HS-5 (cell line): Measurements from ENCODE around the gene MRPL21.
"Not testable (repeated sequence)": the region's sequence is repeated elsewhere in the genome, so short reads cannot be mapped to it uniquely, and the experiment has no call there.

Source experiments
- DNase-seq: peaks from one replicate; pipeline ENCODE4 v3.0.0-alpha.2; 2012; ENCODE audit warnings: low read depth

MRPL21 gene

GRCh38 chr11:68910965-68911364 lies 7.3 kb upstream of the MRPL21 start:
- DNase-seq, result no peak

GRCh38 chr11:68908273-68908672 lies 4.6 kb upstream of the MRPL21 start:
- no peak for DNase-seq

GRCh38 chr11:68905421-68906360 lies 2.1 kb upstream of the MRPL21 start:
- no peak for DNase-seq

GRCh38 chr11:68904248-68904847 lies 716 bp upstream of the MRPL21 start:
- DNase-seq, result no peak

GRCh38 chr11:68900835-68901381 lies 2.7 kb downstream of the MRPL21 start:
- DNase-seq, result no peak

GRCh38 chr11:68897441-68897840 lies 6.2 kb downstream of the MRPL21 start:
- no peak for DNase-seq

GRCh38 chr11:68896171-68896959 lies 7.3 kb downstream of the MRPL21 start:
- DNase-seq, result no peak

- DNase-seq, result no peak
Measured at GRCh38 chr11:68893282-68893681, 10.3 kb downstream of the MRPL21 start.

- DNase-seq, result no peak
Measured at GRCh38 chr11:68892576-68892975, 11.1 kb downstream of the MRPL21 start.

GRCh38 chr11:68891351-68891948 lies 12.2 kb downstream of the MRPL21 start:
- DNase-seq, result no peak

- no peak for DNase-seq
Measured at GRCh38 chr11:68890490-68891231, 13.0 kb downstream of the MRPL21 start.

- DNase-seq, result no peak
Measured at GRCh38 chr11:68889948-68890446, 13.6 kb downstream of the MRPL21 start.

- not testable (repeated sequence) for DNase-seq
Measured at GRCh38 chr11:68884827-68885226, 18.8 kb downstream of the MRPL21 start.

- DNase-seq, result no peak
Measured at GRCh38 chr11:68882391-68882790, 21.2 kb downstream of the MRPL21 start.

GRCh38 chr11:68881320-68881719 lies 22.3 kb downstream of the MRPL21 start:
- no peak for DNase-seq

GRCh38 chr11:68880851-68881250 lies 22.8 kb downstream of the MRPL21 start:
- no peak for DNase-seq

GRCh38 chr11:68878022-68878421 lies 25.6 kb downstream of the MRPL21 start:
- DNase-seq, result no peak

GRCh38 chr11:68872216-68873003 lies 31.2 kb downstream of the MRPL21 start:
- no peak for DNase-seq

GRCh38 chr11:68870470-68870869 lies 33.2 kb downstream of the MRPL21 start:
- DNase-seq, result no peak

GRCh38 chr11:68868221-68868835 lies 35.3 kb downstream of the MRPL21 start:
- DNase-seq, result no peak
